HCT116 (cell line): ENCODE data around the gene ARHGEF40. TPM values are rescaled to one million over a fixed set of nuclear protein-coding genes. Genes with fewer than 3 reads are reported as not detected.

Source experiments
- ATAC-seq: fragments of 200-7000 bp; cut with Tn5 transposase; 2 replicates; pipeline ENCODE4 v1.9.1; 2020; ENCODE audit warnings: mild to moderate bottlenecking, moderate library complexity
- BruUV-seq: library from RNA; stranded (reverse); fragments of 400-500 nt; replicated peaks from 2 replicates; lab custom pipeline; 2021; lab: Mats Ljungman, UMichigan
- CTCF ChIA-PET: fragments of 300-600 bp; sonication (Branson Sonifier 250); formaldehyde crosslinking; loops from one replicate; lab custom pipeline; 2021; ENCODE audit warnings: antibody characterized with exemption; lab: Charles Lee
- POLR2A ChIA-PET: fragments of 300-600, 350-600 bp; sonication (Branson Sonifier 250); formaldehyde crosslinking; loops from one replicate; lab custom pipeline; 2021; ENCODE audit warnings: antibody characterized with exemption; lab: Charles Lee
- RAD21 ChIA-PET, 2 experiments: fragments of 300-600 bp; sonication (Branson Sonifier 250); formaldehyde crosslinking; loops; one replicate each; lab custom pipeline; 2023; ENCODE audit warnings: low total read pairs in 2 of 2; ENCODE audit not compliant: uncharacterized antibody in 2 of 2, unreplicated experiment in 2 of 2, low non-redundant PET in 1 of 2; lab: Charles Lee
- DNase-seq: peaks from one replicate; pipeline ENCODE4 v3.0.0-alpha.2; 2010; ENCODE audit warnings: low read depth, low spot score
- H2AFZ ChIP-seq: fragments of 200-600 bp; shearing (Covaris generic), sonication (generic); 2 replicates; pipeline ENCODE4 v1.6.1; 2017; ENCODE audit warnings: low read depth, mixed run types, mixed read lengths, antibody characterized with exemption, low read length; ENCODE audit not compliant: poor library complexity, severe bottlenecking
- H3K27ac ChIP-seq: 2 replicates; pipeline ENCODE4 v1.5.1; 2012; ENCODE audit warnings: low read depth, low read length
- H3K27me3 ChIP-seq: fragments of 200-600 bp; sonication (generic); 2 replicates; pipeline ENCODE4 v1.6.1; 2016; ENCODE audit warnings: mixed run types, low read length, mixed read lengths; ENCODE audit not compliant: insufficient read depth
- H3K36me3 ChIP-seq, 2 experiments: fragments of 200-500 bp in 1 of 2; fragments of 200-600 bp in 1 of 2; sonication (Bioruptor generic) in 1 of 2; sonication (generic) in 1 of 2; 2 replicates each; pipeline versions ENCODE4 v1.5.1 to v1.6.1; 2014 to 2016; ENCODE audit warnings: low read length in 2 of 2, inconsistent platforms in 1 of 2, mixed read lengths in 1 of 2, mixed run types in 1 of 2; ENCODE audit not compliant: insufficient read depth in 2 of 2, control insufficient read depth in 1 of 2
- H3K4me1 ChIP-seq, 2 experiments: fragments of 200-600 bp in 1 of 2; sonication (generic) in 1 of 2; 2 replicates each; pipeline versions ENCODE4 v1.5.1 to v1.6.1; 2012 to 2017; ENCODE audit warnings: low read length in 2 of 2, inconsistent platforms in 1 of 2, mild to moderate bottlenecking in 1 of 2, mixed read lengths in 1 of 2, mixed run types in 1 of 2, moderate library complexity in 1 of 2; ENCODE audit not compliant: insufficient read depth in 2 of 2, control insufficient read depth in 1 of 2
- H3K4me2 ChIP-seq: fragments of 200-600 bp; sonication (generic); 2 replicates; pipeline ENCODE4 v1.6.1; 2017; ENCODE audit warnings: mixed run types, low read length, mixed read lengths
- H3K4me3 ChIP-seq, 2 experiments: fragments of 200-600 bp in 1 of 2; sonication (generic) in 1 of 2; replicated peaks in 1 of 2; 2 replicates each; pipeline ENCODE4 v1.5.1; 2011 to 2016; ENCODE audit warnings: low read length in 2 of 2, control low read depth in 1 of 2, low read depth in 1 of 2, mild to moderate bottlenecking in 1 of 2, mixed read lengths in 1 of 2, mixed run types in 1 of 2
- H3K79me2 ChIP-seq: fragments of 200-600 bp; sonication (generic); 2 replicates; pipeline ENCODE4 v1.6.1; 2017; ENCODE audit warnings: mild to moderate bottlenecking, mixed run types, low read length, moderate library complexity, mixed read lengths; ENCODE audit not compliant: insufficient read depth
- H3K9ac ChIP-seq: fragments of 200-600 bp; sonication (generic); 2 replicates; pipeline ENCODE4 v1.6.1; 2016; ENCODE audit warnings: low read length, mixed read lengths
- H3K9me2 ChIP-seq: fragments of 200-600 bp; sonication (generic), shearing (Covaris generic); 2 replicates; pipeline ENCODE4 v1.6.1; 2017; ENCODE audit warnings: mixed run types, mild to moderate bottlenecking, moderate library complexity; ENCODE audit not compliant: insufficient read depth
- H3K9me3 ChIP-seq, 2 experiments: fragments of 200-500 bp in 1 of 2; fragments of 200-600 bp in 1 of 2; sonication (Bioruptor generic) in 1 of 2; sonication (generic) in 1 of 2; 2 replicates each; pipeline ENCODE4 v1.6.1; 2014 to 2017; ENCODE audit warnings: low read length in 2 of 2, mixed read lengths in 2 of 2, inconsistent platforms in 1 of 2, low read depth in 1 of 2, mild to moderate bottlenecking in 1 of 2, mixed run types in 1 of 2, moderate library complexity in 1 of 2; ENCODE audit not compliant: control insufficient read depth in 1 of 2, insufficient read depth in 1 of 2
- H4K20me1 ChIP-seq: fragments of 200-600 bp; sonication (generic), shearing (Covaris generic); 2 replicates; pipeline ENCODE4 v1.6.1; 2017; ENCODE audit warnings: mixed run types, mild to moderate bottlenecking, moderate library complexity; ENCODE audit not compliant: insufficient read depth
- RAD21 ChIP-seq: IDR thresholded peaks from 2 replicates; pipeline ENCODE4 v1.6.1; 2012; ENCODE audit warnings: low read depth, mild to moderate bottlenecking
- SP1 ChIP-seq: IDR thresholded peaks from 2 replicates; pipeline ENCODE4 v1.6.1; 2012; ENCODE audit warnings: low read depth
- TCF7L2 ChIP-seq: IDR thresholded peaks from 2 replicates; pipeline ENCODE4 v1.7.0; 2011; ENCODE audit warnings: borderline replicate concordance, inconsistent platforms; ENCODE audit not compliant: insufficient read depth, insufficient read length; ENCODE audit errors: extremely low read depth
- intact Hi-C: fragments of 100-400 bp; cut with micrococcal nuclease; formaldehyde crosslinking; loops from 2 replicates; pipeline ENCODE4 v1.10.0; 2022
- microRNA-seq: library from miRNA; unstranded; fragments of <30 nt; microRNA quantifications from one replicate; pipeline ENCODE4, GENCODE V29; 2016; ENCODE audit warnings: borderline number of aligned reads
- total RNA-seq: library from RNA; stranded (reverse); gene quantifications from one replicate; pipeline ENCODE4 v1.2.1, GENCODE V29; 2021; ENCODE audit not compliant: unreplicated experiment
- TF ChIP-seq, protein P1 (sequence below), 3 experiments: fragments of 200-600 bp in 1 of 3; sonication (generic) in 1 of 3; IDR thresholded peaks in 2 of 3; conservative IDR thresholded peaks in 1 of 3; 2 replicates each; pipeline ENCODE4 v1.5.1; 2012 to 2017; ENCODE audit warnings: low read depth in 2 of 3, low read length in 2 of 3, antibody characterized with exemption in 1 of 3, borderline replicate concordance in 1 of 3, control low read depth in 1 of 3, mild to moderate bottlenecking in 1 of 3, mixed read lengths in 1 of 3, mixed run types in 1 of 3, moderate library complexity in 1 of 3; ENCODE audit not compliant: insufficient read depth in 1 of 3

ARHGEF40 gene
- total RNA-seq, 1 experiment from 2014 or later = 6.3 TPM

DNA sequence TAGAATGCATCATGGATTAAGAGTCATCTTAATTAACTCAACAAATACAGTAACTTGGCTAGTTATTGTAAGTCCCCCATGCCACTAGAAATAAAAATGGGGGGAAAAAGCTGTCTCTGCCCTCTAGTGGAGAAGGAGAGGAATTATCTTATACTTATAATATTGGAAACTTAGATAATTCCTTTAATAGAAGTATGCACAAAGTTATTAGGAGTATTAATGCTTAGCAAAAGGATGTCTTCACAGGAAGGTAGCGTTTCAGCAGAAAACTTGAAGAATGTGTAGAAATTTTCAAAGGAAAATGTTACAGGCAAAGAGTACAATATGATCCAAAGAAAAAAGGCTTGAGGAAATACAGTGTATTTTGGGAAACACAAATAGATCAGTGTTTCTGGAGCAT is 65.9 kb downstream of the ARHGEF40 start:
- no TSS peak for BruUV-seq
- no peaks in the 10 kb centered on the region for H4K20me1 ChIP-seq
- DNase-seq = peak; percentile 3
- no peaks in the 10 kb centered on the region for H3K27me3 ChIP-seq
- ChIA-PET POLR2A (no interaction called here), RAD21 (interaction anchor here in 1 of 2 experiments (1.6 kb wide), 1 partner anchor 29 kb away, joined by 3 read pairs; no protein-coding TSS in a partner anchor), CTCF (interaction anchor here (0.6 to 2.3 kb wide), 3 partner anchors 12 to 121 kb away, joined by 3 to 7 read pairs (median 4); no protein-coding TSS in a partner anchor)
- no peak; the same call in 1 of the 2 replicates for ATAC-seq
- no peaks in the 10 kb centered on the region for H3K9me2 ChIP-seq
- H3K4me2 ChIP-seq = no peak overlapping the region
- H3K4me1 ChIP-seq = no peaks in the 10 kb centered on the region
- no peaks in the 10 kb centered on the region for H3K79me2 ChIP-seq
- H3K36me3 ChIP-seq = no peaks in the 10 kb centered on the region
- intact Hi-C loops = loop anchor here (2.0 kb wide), 1 partner anchor 67 kb away; no protein-coding TSS in a partner anchor
- no peak overlapping the region for H2AFZ ChIP-seq
- peak; percentile 55 for TF ChIP-seq RAD21
- TF ChIP-seq SP1 = no peak
- no peak for TF ChIP-seq TCF7L2
- TF ChIP-seq, protein P1, sequence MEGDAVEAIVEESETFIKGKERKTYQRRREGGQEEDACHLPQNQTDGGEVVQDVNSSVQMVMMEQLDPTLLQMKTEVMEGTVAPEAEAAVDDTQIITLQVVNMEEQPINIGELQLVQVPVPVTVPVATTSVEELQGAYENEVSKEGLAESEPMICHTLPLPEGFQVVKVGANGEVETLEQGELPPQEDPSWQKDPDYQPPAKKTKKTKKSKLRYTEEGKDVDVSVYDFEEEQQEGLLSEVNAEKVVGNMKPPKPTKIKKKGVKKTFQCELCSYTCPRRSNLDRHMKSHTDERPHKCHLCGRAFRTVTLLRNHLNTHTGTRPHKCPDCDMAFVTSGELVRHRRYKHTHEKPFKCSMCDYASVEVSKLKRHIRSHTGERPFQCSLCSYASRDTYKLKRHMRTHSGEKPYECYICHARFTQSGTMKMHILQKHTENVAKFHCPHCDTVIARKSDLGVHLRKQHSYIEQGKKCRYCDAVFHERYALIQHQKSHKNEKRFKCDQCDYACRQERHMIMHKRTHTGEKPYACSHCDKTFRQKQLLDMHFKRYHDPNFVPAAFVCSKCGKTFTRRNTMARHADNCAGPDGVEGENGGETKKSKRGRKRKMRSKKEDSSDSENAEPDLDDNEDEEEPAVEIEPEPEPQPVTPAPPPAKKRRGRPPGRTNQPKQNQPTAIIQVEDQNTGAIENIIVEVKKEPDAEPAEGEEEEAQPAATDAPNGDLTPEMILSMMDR (IDR thresholded peaks at IDR 0.05 in 2 of 3, conservative IDR thresholded peaks at IDR 0.05 in 1 of 3; ENCODE audit: borderline replicate concordance in 1 of 3, insufficient read depth in 1 of 3, low read depth in 2 of 3, low read length in 2 of 3) = peak; percentile 51 to 71 (median 60); a peak in 5 of 6 replicates
- no peak overlapping the region for H3K4me3 ChIP-seq
- H3K9ac ChIP-seq = no peak overlapping the region
- no peaks in the 10 kb centered on the region for H3K9me3 ChIP-seq
- H3K27ac ChIP-seq = no peak overlapping the region

Small RNAs within 50 kb of the gene (microRNA-seq; reads per million reads assigned to microRNA genes)
- gene MIR6717 = not detected

Other genes starting within 250 kb of the ARHGEF40 start
- not detected for gene RNASE3, start 178.9 kb upstream of the ARHGEF40 start, total RNA-seq
- not detected for gene RNASE2, start 114.8 kb upstream of the ARHGEF40 start, total RNA-seq
- gene METTL17, start 80.3 kb upstream of the ARHGEF40 start, total RNA-seq = 93.5 TPM
- gene SLC39A2, start 71.0 kb upstream of the ARHGEF40 start, total RNA-seq = not detected
- gene NDRG2, start 45.2 kb upstream of the ARHGEF40 start, total RNA-seq = 18.9 TPM
- gene TPPP2, start 40.1 kb upstream of the ARHGEF40 start, total RNA-seq = not detected
- gene RNASE13, start 35.5 kb upstream of the ARHGEF40 start, total RNA-seq = 0.15 TPM
- gene RNASE7, start 27.9 kb upstream of the ARHGEF40 start, total RNA-seq = not detected
- not detected for gene RNASE8, start 12.5 kb upstream of the ARHGEF40 start, total RNA-seq
- gene ZNF219, start 28.4 kb downstream of the ARHGEF40 start, total RNA-seq = 16.6 TPM
- 0.59 TPM for gene TMEM253, start 30.8 kb downstream of the ARHGEF40 start, total RNA-seq
- not detected for gene OR5AU1, start 85.8 kb downstream of the ARHGEF40 start, total RNA-seq
- gene HNRNPC, start 199.1 kb downstream of the ARHGEF40 start, total RNA-seq = 843 TPM
- not detected for gene RPGRIP1, start 209.8 kb downstream of the ARHGEF40 start, total RNA-seq